PC-3 (cell line): ENCODE measurements around the gene ADD3.

ENCODE experiments used
- EZH2phosphoT487 ChIP-seq: fragments of 300-600 bp; sonication (generic); IDR thresholded peaks from 2 replicates; pipeline ENCODE4 v1.6.1; 2018; ENCODE audit warnings: mild to moderate bottlenecking, antibody characterized with exemption, low read length, borderline replicate concordance
- TF ChIP-seq, protein P1 (sequence below): fragments of 300-600 bp; sonication (generic); conservative IDR thresholded peaks from 2 replicates; pipeline ENCODE4 v1.5.1; 2017; ENCODE audit warnings: antibody characterized with exemption, low read depth, mild to moderate bottlenecking, low read length

DNA sequence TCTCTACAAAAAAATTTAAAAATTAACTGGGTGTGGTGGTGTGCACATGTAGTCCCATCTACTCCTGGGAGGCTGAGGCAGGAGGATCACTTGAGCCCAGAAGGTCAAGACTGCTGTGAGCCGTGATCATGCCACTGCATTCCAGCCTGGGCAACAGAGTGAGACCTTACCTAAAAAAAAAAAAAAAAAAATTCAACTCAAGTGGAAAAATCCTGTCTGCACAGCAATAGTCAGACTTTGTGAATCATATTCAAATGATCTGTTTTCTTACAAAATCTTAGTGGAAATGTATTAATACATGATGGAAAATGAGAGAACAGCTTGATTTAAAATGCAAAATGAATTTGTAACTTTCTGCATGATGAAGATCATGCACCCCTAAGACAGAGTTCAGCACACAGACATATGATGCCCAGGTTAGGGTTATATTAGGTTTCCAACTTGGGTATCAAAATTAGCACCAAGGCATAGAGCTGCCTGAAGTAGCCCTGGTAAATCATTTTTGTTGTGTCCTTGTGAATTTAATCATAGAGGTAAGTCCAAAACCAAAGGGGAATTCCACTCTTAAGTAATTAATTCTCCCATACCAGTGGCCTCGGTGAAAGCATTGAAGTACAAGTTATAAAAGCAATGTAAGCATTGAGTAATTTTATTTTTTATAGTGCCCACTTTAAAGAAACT, 93.8 kb downstream of the ADD3 start:
- TF ChIP-seq, protein P1, sequence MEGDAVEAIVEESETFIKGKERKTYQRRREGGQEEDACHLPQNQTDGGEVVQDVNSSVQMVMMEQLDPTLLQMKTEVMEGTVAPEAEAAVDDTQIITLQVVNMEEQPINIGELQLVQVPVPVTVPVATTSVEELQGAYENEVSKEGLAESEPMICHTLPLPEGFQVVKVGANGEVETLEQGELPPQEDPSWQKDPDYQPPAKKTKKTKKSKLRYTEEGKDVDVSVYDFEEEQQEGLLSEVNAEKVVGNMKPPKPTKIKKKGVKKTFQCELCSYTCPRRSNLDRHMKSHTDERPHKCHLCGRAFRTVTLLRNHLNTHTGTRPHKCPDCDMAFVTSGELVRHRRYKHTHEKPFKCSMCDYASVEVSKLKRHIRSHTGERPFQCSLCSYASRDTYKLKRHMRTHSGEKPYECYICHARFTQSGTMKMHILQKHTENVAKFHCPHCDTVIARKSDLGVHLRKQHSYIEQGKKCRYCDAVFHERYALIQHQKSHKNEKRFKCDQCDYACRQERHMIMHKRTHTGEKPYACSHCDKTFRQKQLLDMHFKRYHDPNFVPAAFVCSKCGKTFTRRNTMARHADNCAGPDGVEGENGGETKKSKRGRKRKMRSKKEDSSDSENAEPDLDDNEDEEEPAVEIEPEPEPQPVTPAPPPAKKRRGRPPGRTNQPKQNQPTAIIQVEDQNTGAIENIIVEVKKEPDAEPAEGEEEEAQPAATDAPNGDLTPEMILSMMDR: no peak
- TF ChIP-seq EZH2phosphoT487: no peak
